HEK293T (cell line): ENCODE results near the gene STK25.
A peak's percentile ranks its signal among the peaks of the same experiment; 100 is the strongest.
"Not testable (repeated sequence)": the region's sequence is repeated elsewhere in the genome, so short reads cannot be mapped to it uniquely, and the experiment has no call there.

Experiments used
- CTCF ChIA-PET: fragments of 350-600 bp; formaldehyde crosslinking; extraction: SDS; loops from one replicate; lab custom pipeline; 2021; ENCODE audit warnings: antibody characterized with exemption, inconsistent platforms; lab: Yijun Ruan, JAX
- POLR2A ChIA-PET: fragments of 350-600 bp; formaldehyde crosslinking; extraction: SDS; loops from one replicate; lab custom pipeline; 2020; ENCODE audit warnings: antibody characterized with exemption, inconsistent platforms; lab: Yijun Ruan, JAX
- DNase-seq: peaks from one replicate; pipeline ENCODE4 v3.0.0; 2012; ENCODE audit warnings: mixed read lengths; ENCODE audit errors: extremely low spot score
- ARNT ChIP-seq: fragments of 450-650 bp; IDR thresholded peaks from 2 replicates; pipeline ENCODE4 v1.6.1; 2017; ENCODE audit warnings: mild to moderate bottlenecking
- BHLHE40 ChIP-seq: fragments of 450-650 bp; IDR thresholded peaks from 2 replicates; pipeline ENCODE4 v1.6.1; 2016; ENCODE audit warnings: mild to moderate bottlenecking, moderate library complexity, borderline replicate concordance
- CTBP1 ChIP-seq: fragments of 450-650 bp; IDR thresholded peaks from 2 replicates; pipeline ENCODE4 v1.6.1; 2016; ENCODE audit warnings: borderline replicate concordance
- ELF4 ChIP-seq: fragments of 450-650 bp; IDR thresholded peaks from 2 replicates; pipeline ENCODE4 v1.6.1; 2017; ENCODE audit warnings: antibody characterized with exemption
- FOXA1 ChIP-seq: fragments of 450-650 bp; IDR thresholded peaks from 2 replicates; pipeline ENCODE4 v1.6.1; 2016; ENCODE audit warnings: mild to moderate bottlenecking
- FOXK2 ChIP-seq: fragments of 450-650 bp; IDR thresholded peaks from 2 replicates; pipeline ENCODE4 v1.6.1; 2016; ENCODE audit warnings: mild to moderate bottlenecking
- FOXM1 ChIP-seq: fragments of 450-650 bp; IDR thresholded peaks from 2 replicates; pipeline ENCODE4 v1.6.1; 2017; ENCODE audit warnings: mild to moderate bottlenecking, borderline replicate concordance
- HDGF ChIP-seq: fragments of 450-650 bp; IDR thresholded peaks from 2 replicates; pipeline ENCODE4 v1.6.1; 2017; ENCODE audit warnings: antibody characterized with exemption, borderline replicate concordance
- L3MBTL2 ChIP-seq: fragments of 450-650 bp; conservative IDR thresholded peaks from 2 replicates; pipeline ENCODE4 v1.6.1; 2016; ENCODE audit warnings: mild to moderate bottlenecking
- LEF1 ChIP-seq: fragments of 450-650 bp; IDR thresholded peaks from 2 replicates; pipeline ENCODE4 v1.6.1; 2017; ENCODE audit warnings: mild to moderate bottlenecking, borderline replicate concordance
- NFRKB ChIP-seq: fragments of 450-650 bp; IDR thresholded peaks from 2 replicates; pipeline ENCODE4 v1.6.1; 2016; ENCODE audit warnings: mild to moderate bottlenecking, moderate library complexity
- PKNOX1 ChIP-seq: fragments of 450-650 bp; IDR thresholded peaks from 2 replicates; pipeline ENCODE4 v1.6.1; 2016
- SP1 ChIP-seq: fragments of 450-650 bp; IDR thresholded peaks from 2 replicates; pipeline ENCODE4 v1.6.1; 2017
- SUZ12 ChIP-seq: fragments of 450-650 bp; IDR thresholded peaks from 2 replicates; pipeline ENCODE4 v1.6.1; 2016; ENCODE audit warnings: mild to moderate bottlenecking
- TARDBP ChIP-seq: fragments of 450-650 bp; IDR thresholded peaks from 2 replicates; pipeline ENCODE4 v1.6.1; 2016
- ZNF384 ChIP-seq: fragments of 450-650 bp; IDR thresholded peaks from 2 replicates; pipeline ENCODE4 v1.6.1; 2016

The STK25 gene

GRCh38 chr2:241531161-241531722 lies 22.9 kb upstream of the STK25 start:
- ChIA-PET POLR2A (no interaction called here), CTCF (no interaction called here)
- no peak for TF ChIP-seq ZNF384
- no peak for TF ChIP-seq HDGF
- no peak for TF ChIP-seq PKNOX1
- no peak for TF ChIP-seq L3MBTL2
- TF ChIP-seq ELF4: no peak
- TF ChIP-seq BHLHE40: no peak
- TF ChIP-seq FOXA1: no peak
- TF ChIP-seq TARDBP: no peak
- no peak for DNase-seq

DNA sequence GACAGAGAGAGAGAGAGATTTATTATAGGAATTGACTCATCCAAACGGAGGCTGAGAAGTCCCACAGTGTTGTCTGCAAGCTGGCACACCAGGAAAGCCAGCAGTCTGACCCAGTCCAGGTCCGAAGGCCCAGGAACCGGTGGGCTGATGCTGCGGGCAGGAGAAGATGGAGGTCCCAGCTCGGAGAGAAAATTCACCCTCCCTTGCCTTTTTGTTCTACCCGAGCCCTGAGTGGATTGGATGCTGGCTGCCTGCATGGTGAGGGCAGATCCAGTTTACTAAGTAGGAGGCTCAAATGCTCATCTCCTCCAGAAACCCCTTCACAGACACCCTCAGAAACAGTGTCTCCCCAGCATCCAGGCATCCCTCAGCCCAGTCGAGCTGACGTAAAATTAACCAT lies 22.2 kb upstream of the STK25 start:
- CTCF ChIA-PET: no interaction called here
- POLR2A ChIA-PET: no interaction called here
- DNase-seq: no peak
- no peak for TF ChIP-seq FOXM1
- TF ChIP-seq ELF4: no peak
- no peak for TF ChIP-seq TARDBP
- no peak for TF ChIP-seq HDGF
- no peak for TF ChIP-seq FOXA1
- no peak for TF ChIP-seq NFRKB
- TF ChIP-seq BHLHE40: no peak
- TF ChIP-seq L3MBTL2: no peak

GRCh38 chr2:241525818-241526780 lies 17.7 kb upstream of the STK25 start:
- CTCF ChIA-PET: interaction anchor here (1.0 kb wide), 1 partner anchor 18 kb away, joined by 3 read pairs; the partner anchor contains the start of gene STK25
- POLR2A ChIA-PET: not testable (repeated sequence)

DNA sequence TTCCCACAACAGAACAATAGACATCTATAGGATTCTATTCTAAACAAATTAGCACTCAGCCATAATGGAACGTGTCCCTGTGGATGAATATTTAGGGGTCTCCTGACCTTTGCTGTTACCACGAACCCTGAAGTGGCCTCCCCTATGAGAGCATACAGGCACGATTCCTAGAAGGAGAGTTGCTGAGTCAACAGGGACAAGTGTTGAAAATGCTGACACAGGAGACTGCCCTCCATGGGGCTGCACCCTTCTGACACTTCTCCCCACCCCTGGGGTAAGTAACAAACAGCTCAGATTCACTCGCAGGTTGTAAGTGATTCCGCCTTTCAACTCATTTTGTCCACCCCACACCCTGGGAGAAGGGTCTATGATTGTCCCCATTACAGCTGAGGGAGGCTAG lies 14.1 kb upstream of the STK25 start:
- CTCF ChIA-PET: no interaction called here
- no peak for DNase-seq
- POLR2A ChIA-PET: no interaction called here
- TF ChIP-seq FOXM1 (no peak), CTBP1 (no peak), ELF4 (no peak), NFRKB (no peak), PKNOX1 (no peak), BHLHE40 (no peak), HDGF (no peak), ZNF384 (no peak), FOXK2 (no peak), SUZ12 (no peak), TARDBP (no peak), LEF1 (no peak), FOXA1 (no peak), ARNT (no peak), L3MBTL2 (no peak), SP1 (no peak)

More at GRCh38 chr2:241525818-241526780, 17.7 kb upstream of the STK25 start:
- DNase-seq: not testable (repeated sequence)

- TF ChIP-seq SUZ12: no peak
- TF ChIP-seq NFRKB: no peak
- no peak for TF ChIP-seq HDGF
- TF ChIP-seq FOXM1: no peak
- TF ChIP-seq PKNOX1: no peak
- no peak for TF ChIP-seq BHLHE40
- no peak for TF ChIP-seq TARDBP
- TF ChIP-seq CTBP1: no peak
- no peak for TF ChIP-seq ARNT
- TF ChIP-seq ZNF384: no peak
- TF ChIP-seq L3MBTL2: no peak
- no peak for TF ChIP-seq SP1
- ChIA-PET POLR2A (no interaction called here), CTCF (no interaction called here)
- no peak for DNase-seq
Observed at GRCh38 chr2:241519669-241520068, 11.3 kb upstream of the STK25 start.

DNA sequence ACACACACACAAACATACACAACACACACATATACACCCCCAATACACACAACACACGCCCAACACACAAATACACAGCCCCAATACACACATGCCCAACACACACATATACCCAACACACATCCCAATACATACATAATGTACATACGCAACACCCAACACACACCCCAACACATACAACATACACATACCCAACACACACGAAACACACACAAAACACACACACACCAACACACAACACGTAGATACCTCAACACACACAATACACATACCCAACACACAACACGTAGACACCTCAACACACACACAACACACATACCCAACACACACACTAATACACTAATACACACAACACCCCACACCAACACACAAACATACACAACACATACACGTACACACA lies 8.9 kb upstream of the STK25 start:
- DNase-seq: no peak
- ChIA-PET POLR2A (no interaction called here), CTCF (no interaction called here)
- no peak for TF ChIP-seq CTBP1
- peak; percentile 43; the same call in 1 of the 2 replicates for TF ChIP-seq TARDBP

DNA sequence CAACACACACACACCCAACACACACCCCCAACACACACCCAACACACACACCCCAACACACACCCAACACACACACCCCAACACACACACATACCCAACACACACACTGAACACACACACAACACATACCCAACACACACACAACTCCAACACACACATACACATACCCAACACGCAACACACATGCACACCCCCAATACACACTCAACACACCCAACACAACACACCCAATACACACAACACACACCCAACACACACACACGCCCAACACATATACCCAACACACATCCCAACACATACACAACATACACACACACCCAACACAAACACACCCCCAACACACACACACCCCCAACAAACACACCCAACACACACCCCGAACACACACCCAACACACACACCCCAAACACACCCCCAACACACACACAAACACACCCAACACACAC lies 8.2 kb upstream of the STK25 start:
- ChIA-PET POLR2A (no interaction called here), CTCF (interaction anchor here (0.6 to 0.7 kb wide), 2 partner anchors 10 to 21 kb away, joined by 4 to 5 read pairs; no protein-coding TSS in a partner anchor)
- no peak for DNase-seq
- TF ChIP-seq NFRKB: no peak
- no peak for TF ChIP-seq SUZ12
- no peak for TF ChIP-seq L3MBTL2
- no peak for TF ChIP-seq SP1
- no peak for TF ChIP-seq LEF1
- TF ChIP-seq HDGF: no peak
